ENCODE data around the gene GPNMB. TPM values are rescaled to one million over a fixed set of nuclear protein-coding genes. Genes with fewer than 3 reads are reported as not detected.

GPNMB gene
- total RNA-seq, result 7.2 TPM

GRCh38 chr7:23246555-23246954, at the start of gene GPNMB:
GPNMB (plus strand) TSS chr7:23246775; CDS start chr7:23246858, 83 bp downstream.

GRCh38 chr7:23298885-23299769, 52.6 kb downstream of the GPNMB start, which contains the start of gene MALSU1:
MALSU1 (plus strand) TSS chr7:23299339; CDS start chr7:23299353, 14 bp downstream.

Other genes with a start within 250 kb of the GPNMB start
- gene HYCC1, start 232.6 kb upstream of the GPNMB start, total RNA-seq, result 33.7 TPM
- 81.0 TPM for gene KLHL7, start 141.0 kb upstream of the GPNMB start, total RNA-seq
- gene NUP42, start 64.7 kb upstream of the GPNMB start, total RNA-seq, result 63.2 TPM
- 30.7 TPM for gene MALSU1, start 52.6 kb downstream of the GPNMB start, total RNA-seq
- gene IGF2BP3, start 223.7 kb downstream of the GPNMB start, total RNA-seq, result 48.2 TPM